HUES6 (cell line): Measurements from ENCODE around the gene LRPPRC.

Experiments used
- H3K27ac ChIP-seq: 2 replicates; pipeline ENCODE4 v1.7.0; 2013; ENCODE audit warnings: low read depth, mild to moderate bottlenecking, low read length, inconsistent platforms
- H3K27me3 ChIP-seq: 2 replicates; pipeline ENCODE4 v1.6.1; 2013; ENCODE audit warnings: low read length; ENCODE audit not compliant: control insufficient read depth, insufficient read depth
- H3K36me3 ChIP-seq: 2 replicates; pipeline ENCODE4 v1.6.1; 2013; ENCODE audit warnings: low read length; ENCODE audit not compliant: control insufficient read depth, insufficient read depth
- H3K4me1 ChIP-seq: 2 replicates; pipeline ENCODE4 v1.6.1; 2013; ENCODE audit warnings: low read length; ENCODE audit not compliant: control insufficient read depth, insufficient read depth
- H3K4me3 ChIP-seq: 2 replicates; pipeline ENCODE4 v1.5.1; 2013; ENCODE audit warnings: low read depth, low read length
- H3K9ac ChIP-seq: one replicate; pipeline ENCODE4 v1.6.1; 2013; ENCODE audit warnings: mild to moderate bottlenecking, low read length
- H3K9me3 ChIP-seq: 2 replicates; pipeline ENCODE4 v1.6.1; 2013; ENCODE audit warnings: low read depth, low read length; ENCODE audit not compliant: control insufficient read depth, insufficient read depth

LRPPRC gene

GRCh38 chr2:43943323-43943722 lies 52.5 kb downstream of the LRPPRC start:
- Histone ChIP-seq H3K27ac (peak overlapping the region; percentile 47), H3K36me3 (peaks cover 95% of the 10 kb centered on the region)

GRCh38 chr2:43942881-43943280 lies 52.9 kb downstream of the LRPPRC start:
- no peak overlapping the region for H3K4me3 ChIP-seq
- H3K9me3 ChIP-seq, result no peaks in the 10 kb centered on the region
- H3K9ac ChIP-seq, result no peak overlapping the region
- no peaks in the 10 kb centered on the region for H3K27me3 ChIP-seq
- peaks cover 27% of the 10 kb centered on the region for H3K4me1 ChIP-seq
- H3K27ac ChIP-seq, result no peak overlapping the region
- H3K36me3 ChIP-seq, result peaks cover 91% of the 10 kb centered on the region

More at GRCh38 chr2:43943323-43943722, 52.5 kb downstream of the LRPPRC start:
- Histone ChIP-seq H3K27me3 (no peaks in the 10 kb centered on the region), H3K4me1 (peaks cover 27% of the 10 kb centered on the region), H3K4me3 (no peak overlapping the region), H3K9me3 (no peaks in the 10 kb centered on the region), H3K9ac (no peak overlapping the region)

GRCh38 chr2:43941966-43942365 lies 53.8 kb downstream of the LRPPRC start:
- Histone ChIP-seq H3K4me3 (no peak overlapping the region), H3K9ac (no peak overlapping the region), H3K27ac (no peak overlapping the region), H3K27me3 (no peaks in the 10 kb centered on the region), H3K4me1 (peaks cover 27% of the 10 kb centered on the region), H3K9me3 (no peaks in the 10 kb centered on the region), H3K36me3 (peaks cover 91% of the 10 kb centered on the region)

- Histone ChIP-seq H3K9ac (no peak overlapping the region), H3K36me3 (peaks cover 91% of the 10 kb centered on the region), H3K4me1 (peaks cover 27% of the 10 kb centered on the region), H3K27me3 (no peaks in the 10 kb centered on the region), H3K27ac (no peak overlapping the region), H3K4me3 (no peak overlapping the region), H3K9me3 (no peaks in the 10 kb centered on the region)
Observed at GRCh38 chr2:43941359-43941758, 54.4 kb downstream of the LRPPRC start.

- Histone ChIP-seq H3K4me3 (no peak overlapping the region), H3K4me1 (peaks cover 13% of the 10 kb centered on the region), H3K36me3 (peaks cover 86% of the 10 kb centered on the region)
Observed at GRCh38 chr2:43939695-43940256, 56.0 kb downstream of the LRPPRC start.

GRCh38 chr2:43937269-43937820 lies 58.4 kb downstream of the LRPPRC start:
- H3K9ac ChIP-seq, result no peak overlapping the region
- H3K4me1 ChIP-seq, result no peaks in the 10 kb centered on the region
- H3K27ac ChIP-seq, result no peak overlapping the region
- H3K36me3 ChIP-seq, result peaks cover 86% of the 10 kb centered on the region
- H3K27me3 ChIP-seq, result no peaks in the 10 kb centered on the region
- no peaks in the 10 kb centered on the region for H3K9me3 ChIP-seq
- H3K4me3 ChIP-seq, result no peak overlapping the region

More at GRCh38 chr2:43939695-43940256, 56.0 kb downstream of the LRPPRC start:
- Histone ChIP-seq H3K27me3 (no peaks in the 10 kb centered on the region), H3K27ac (no peak overlapping the region), H3K9ac (no peak overlapping the region), H3K9me3 (no peaks in the 10 kb centered on the region)

GRCh38 chr2:43934567-43934966 lies 61.2 kb downstream of the LRPPRC start:
- Histone ChIP-seq H3K27ac (no peak overlapping the region), H3K27me3 (no peaks in the 10 kb centered on the region), H3K4me1 (no peaks in the 10 kb centered on the region), H3K4me3 (no peak overlapping the region), H3K36me3 (peaks cover 88% of the 10 kb centered on the region), H3K9ac (no peak overlapping the region), H3K9me3 (no peaks in the 10 kb centered on the region)

GRCh38 chr2:43931293-43931692 lies 64.5 kb downstream of the LRPPRC start:
- H3K9ac ChIP-seq, result no peak overlapping the region
- H3K36me3 ChIP-seq, result peaks cover 95% of the 10 kb centered on the region
- H3K9me3 ChIP-seq, result no peaks in the 10 kb centered on the region
- H3K4me3 ChIP-seq, result no peak overlapping the region
- no peaks in the 10 kb centered on the region for H3K4me1 ChIP-seq
- H3K27me3 ChIP-seq, result no peaks in the 10 kb centered on the region
- no peak overlapping the region for H3K27ac ChIP-seq

GRCh38 chr2:43927442-43927841 lies 68.3 kb downstream of the LRPPRC start:
- no peak overlapping the region for H3K4me3 ChIP-seq
- peaks cover 98% of the 10 kb centered on the region for H3K36me3 ChIP-seq
- no peak overlapping the region for H3K9ac ChIP-seq
- H3K9me3 ChIP-seq, result no peaks in the 10 kb centered on the region
- no peaks in the 10 kb centered on the region for H3K27me3 ChIP-seq
- no peak overlapping the region for H3K27ac ChIP-seq
- no peaks in the 10 kb centered on the region for H3K4me1 ChIP-seq

GRCh38 chr2:43925431-43925830 lies 70.4 kb downstream of the LRPPRC start:
- no peak overlapping the region for H3K9ac ChIP-seq
- H3K27me3 ChIP-seq, result no peaks in the 10 kb centered on the region
- no peak overlapping the region for H3K4me3 ChIP-seq
- H3K27ac ChIP-seq, result no peak overlapping the region
- peaks cover 98% of the 10 kb centered on the region for H3K36me3 ChIP-seq
- no peaks in the 10 kb centered on the region for H3K9me3 ChIP-seq
- H3K4me1 ChIP-seq, result no peaks in the 10 kb centered on the region

GRCh38 chr2:43924463-43924862 lies 71.3 kb downstream of the LRPPRC start:
- H3K9ac ChIP-seq, result no peak overlapping the region
- H3K36me3 ChIP-seq, result peaks cover 97% of the 10 kb centered on the region
- no peak overlapping the region for H3K27ac ChIP-seq
- H3K27me3 ChIP-seq, result no peaks in the 10 kb centered on the region
- H3K4me3 ChIP-seq, result no peak overlapping the region
- H3K4me1 ChIP-seq, result no peaks in the 10 kb centered on the region
- H3K9me3 ChIP-seq, result no peaks in the 10 kb centered on the region
